Adrenal gland (tissue), 12 donors: Measurements from ENCODE around the gene TECTB. TPM values are rescaled to one million over a fixed set of nuclear protein-coding genes. Genes with fewer than 3 reads are reported as not detected.
A peak's percentile ranks its signal among the peaks of the same experiment; 100 is the strongest.

ENCODE experiments used
- DNase-seq, 7 donors: peaks; one replicate each; pipeline ENCODE4 v3.0.0-alpha.2; 2019 to 2020
- H3K27ac ChIP-seq, 5 donors: fragments of 200-600 bp; sonication (generic) in 4 of 5; 1 replicate in 3 of 5; 2 replicates in 2 of 5; pipeline versions ENCODE4 v1.5.1 to v1.8.0; 2016 to 2020; ENCODE audit warnings: mild to moderate bottlenecking in 1 of 5
- H3K27me3 ChIP-seq: fragments of 200-600 bp; 2 replicates; pipeline ENCODE4 v1.8.0; 2021
- H3K36me3 ChIP-seq, 2 donors: fragments of 200-600 bp; replicated peaks in 1 of 2; 1 replicate in 1 of 2; 2 replicates in 1 of 2; pipeline versions ENCODE4 v1.5.1 to v1.8.0; 2018 to 2022
- H3K4me1 ChIP-seq, 2 donors: fragments of 200-600 bp; replicated peaks in 1 of 2; 1 replicate in 1 of 2; 2 replicates in 1 of 2; pipeline versions ENCODE4 v1.5.1 to v1.8.0; 2018 to 2021
- H3K4me3 ChIP-seq, 4 donors: fragments of 200-600 bp; sonication (generic) in 3 of 4; one replicate each; pipeline ENCODE4 v1.5.1; 2016 to 2018
- H3K9me3 ChIP-seq, 3 donors: fragments of 200-600 bp; sonication (generic) in 1 of 3; replicated peaks in 1 of 3; 1 replicate in 2 of 3; 2 replicates in 1 of 3; pipeline versions ENCODE4 v1.5.1 to v1.8.0; 2016 to 2021
- CTCF ChIP-seq, 6 experiments: fragments of 450-650 bp in 4 of 6; fragments of 200-600 bp in 2 of 6; sonication (generic) in 1 of 6; IDR thresholded peaks; 1 replicate in 5 of 6; 2 replicates in 1 of 6; pipeline versions ENCODE4 v1.5.1 to v1.8.0; 2016 to 2021; ENCODE audit warnings: antibody characterized with exemption in 6 of 6, mild to moderate bottlenecking in 2 of 6, moderate library complexity in 1 of 6
- POLR2A ChIP-seq, 2 donors: fragments of 450-650 bp; IDR thresholded peaks; one replicate each; pipeline ENCODE4 v1.6.1; 2017; ENCODE audit warnings: antibody characterized with exemption in 2 of 2, mild to moderate bottlenecking in 2 of 2, moderate library complexity in 1 of 2
- WGBS, 4 donors: extraction: QIAGEN DNeasy Blood & Tissue Kit in 2 of 4; methylation state at CpG; one replicate each; pipeline versions ENCODE4 v1.1.5 to v1.1.7; 2013 to 2017; 5-methylcytosine and 5-hydroxymethylcytosine counted together
- intact Hi-C, 2 donors: fragments of 100-400 bp; cut with DNase I; formaldehyde crosslinking; loops; one replicate each; pipeline versions ENCODE4 v1.14.1 to v1.15.0; 2022 to 2023
- polyA plus RNA-seq, 3 donors: library from polyadenylated mRNA; stranded (reverse); fragments of 200-250 nt in 2 of 3; fragments of 350-450 nt in 1 of 3; fragmentation: Illumina TruSeq in 1 of 3; extraction: RNeasy Lipid Tissue Mini Kit (QIAGEN cat#74804) in 1 of 3; gene quantifications; one replicate each; pipeline ENCODE4 v1.2.3, GENCODE V29; 2013 to 2014
- total RNA-seq, 9 donors: library from RNA; depleted of rRNA in 4 of 9; stranded (reverse); fragments of >200 nt in 4 of 9; fragments of 120-200 nt in 1 of 9; fragmentation: NEBNext Ultra II Directional in 1 of 9; extraction: Animal tissue kit (Norgen Biotek cat#: 25700) in 1 of 9; gene quantifications; one replicate each; pipeline versions ENCODE4 v1.1.0 to v1.2.4, GENCODE V29; 2013 to 2023
- donor health status: healthy with polysubstance abuse.
- donor health status: Bipolar disorder and iron deficiency.
- donor health status: DM: yes; HTN: yes; CAD: no.
- donor health status: DM: no; HTN: no; CAD: no.
- donor health status: DM: no; HTN: no; CAD: no.
- donor health status: DM: yes; HTN: yes; CAD: no.

TECTB gene
- total and polyA plus RNA-seq, 12 donors = not detected

GRCh38 chr10:112290054-112290373, 6.8 kb downstream of the TECTB start:
- no peak for DNase-seq
- H3K36me3 ChIP-seq = no peaks in the 10 kb centered on the region
- H3K4me1 ChIP-seq = no peaks in the 10 kb centered on the region
- H3K4me3 ChIP-seq = no peak overlapping the region
- WGBS, 4 donors = 76 to 100% (median 93%) methylated on average over 2 of the region's 2 CpGs
- H3K27ac ChIP-seq = no peak overlapping the region
- no peak for TF ChIP-seq CTCF (IDR thresholded peaks at IDR 0.05)
- TF ChIP-seq POLR2A (IDR thresholded peaks at IDR 0.05) = no peak
- no peaks in the 10 kb centered on the region for H3K27me3 ChIP-seq
- H3K9me3 ChIP-seq = no peaks in the 10 kb centered on the region
- intact Hi-C loops = no loop called here

- DNase-seq = no peak
- 91 to 95% (median 92%) methylated on average over 5 of the region's 5 CpGs for WGBS, 4 donors
- TF ChIP-seq CTCF (IDR thresholded peaks at IDR 0.05) (no peak), POLR2A (IDR thresholded peaks at IDR 0.05) (no peak)
- no peaks in the 10 kb centered on the region for H3K9me3 ChIP-seq
- no peaks in the 10 kb centered on the region for H3K27me3 ChIP-seq
- H3K27ac ChIP-seq = no peak overlapping the region
- H3K4me1 ChIP-seq = no peaks in the 10 kb centered on the region
- H3K36me3 ChIP-seq = no peaks in the 10 kb centered on the region
- H3K4me3 ChIP-seq = no peak overlapping the region
- intact Hi-C loops = no loop called here
These were observed 11.0 kb downstream of the TECTB start for GRCh38 chr10:112294169-112294568.

GRCh38 chr10:112295853-112296830, 12.9 kb downstream of the TECTB start:
- DNase-seq = peak in 2 of 7 donors; percentile 5 to 73
- Histone ChIP-seq H3K27ac (no peak overlapping the region), H3K27me3 (no peaks in the 10 kb centered on the region), H3K4me3 (no peak overlapping the region), H3K9me3 (no peaks in the 10 kb centered on the region), H3K36me3 (no peaks in the 10 kb centered on the region), H3K4me1 (no peaks in the 10 kb centered on the region)
- no peak for TF ChIP-seq POLR2A (IDR thresholded peaks at IDR 0.05)
- no peak for TF ChIP-seq CTCF (IDR thresholded peaks at IDR 0.05)
- intact Hi-C loops = no loop called here
- 69 to 73% (median 70%) methylated on average over 8 of the region's 8 CpGs for WGBS, 4 donors

GRCh38 chr10:112296908-112297331, 13.7 kb downstream of the TECTB start:
- DNase-seq = no peak
- Histone ChIP-seq H3K4me3 (no peak overlapping the region), H3K4me1 (no peaks in the 10 kb centered on the region), H3K27me3 (no peaks in the 10 kb centered on the region), H3K9me3 (no peaks in the 10 kb centered on the region), H3K36me3 (no peaks in the 10 kb centered on the region), H3K27ac (no peak overlapping the region)
- intact Hi-C loops = no loop called here
- TF ChIP-seq CTCF (IDR thresholded peaks at IDR 0.05) (no peak), POLR2A (IDR thresholded peaks at IDR 0.05) (no peak)
- WGBS, 4 donors = 77 to 84% (median 79%) methylated on average over 9 of the region's 9 CpGs
